Kasumi-1 (cell line): ENCODE measurements around the gene SH3RF3.
"Not testable (repeated sequence)": the region's sequence is repeated elsewhere in the genome, so short reads cannot be mapped to it uniquely, and the experiment has no call there.

Experiments used
- DNase-seq, 2 experiments: peaks; one replicate each; lab custom pipeline; 2025; lab: John Stamatoyannopoulos, UW

Gene SH3RF3

GRCh38 chr2:109158237-109158636 lies 29.2 kb downstream of the SH3RF3 start:
- no peak for DNase-seq

GRCh38 chr2:109159096-109159495 lies 30.1 kb downstream of the SH3RF3 start:
- no peak for DNase-seq

GRCh38 chr2:109160714-109161440 lies 31.9 kb downstream of the SH3RF3 start:
- DNase-seq, result no peak

- not testable (repeated sequence) for DNase-seq
Measured at GRCh38 chr2:109162367-109162766, 33.4 kb downstream of the SH3RF3 start.

GRCh38 chr2:109162999-109163398 lies 34.0 kb downstream of the SH3RF3 start:
- peak; percentile 20 to 37 for DNase-seq

GRCh38 chr2:109164311-109164710 lies 35.3 kb downstream of the SH3RF3 start:
- DNase-seq, result no peak

- peak; percentile 47 to 54 for DNase-seq
Measured at GRCh38 chr2:109164739-109165221, 35.8 kb downstream of the SH3RF3 start.

- no peak for DNase-seq
Measured at GRCh38 chr2:109166811-109167210, 37.8 kb downstream of the SH3RF3 start.

GRCh38 chr2:109168086-109168485 lies 39.1 kb downstream of the SH3RF3 start:
- DNase-seq, result no peak

- no peak for DNase-seq
Measured at GRCh38 chr2:109168716-109169115, 39.7 kb downstream of the SH3RF3 start.

- DNase-seq, result no peak
Measured at GRCh38 chr2:109170645-109171044, 41.6 kb downstream of the SH3RF3 start.

GRCh38 chr2:109171444-109172334 lies 42.7 kb downstream of the SH3RF3 start:
- DNase-seq, result peak; percentile 27 to 46

GRCh38 chr2:109172556-109173105 lies 43.6 kb downstream of the SH3RF3 start:
- no peak for DNase-seq

- DNase-seq, result peak in 1 of 2 experiments; percentile 16
Measured at GRCh38 chr2:109173311-109174171, 44.5 kb downstream of the SH3RF3 start.

- peak; percentile 22 to 49 for DNase-seq
Measured at GRCh38 chr2:109174214-109174613, 45.2 kb downstream of the SH3RF3 start.

GRCh38 chr2:109174626-109175349 lies 45.8 kb downstream of the SH3RF3 start:
- no peak for DNase-seq

- no peak for DNase-seq
Measured at GRCh38 chr2:109175350-109175678, 46.3 kb downstream of the SH3RF3 start.

GRCh38 chr2:109176928-109177327 lies 47.9 kb downstream of the SH3RF3 start:
- DNase-seq, result no peak

GRCh38 chr2:109177635-109178034 lies 48.6 kb downstream of the SH3RF3 start:
- DNase-seq, result no peak

GRCh38 chr2:109178968-109179367 lies 50.0 kb downstream of the SH3RF3 start:
- DNase-seq, result no peak

GRCh38 chr2:109180786-109181185 lies 51.8 kb downstream of the SH3RF3 start:
- DNase-seq, result no peak
